Heart right ventricle (tissue), 16 donors: ENCODE measurements around the gene LYSMD1. TPM values are rescaled to one million over a fixed set of nuclear protein-coding genes. Genes with fewer than 3 reads are reported as not detected.

Experiments
- ATAC-seq, 8 donors: fragments of 200-7000 bp; cut with Tn5 transposase; one replicate each; pipeline ENCODE4 v1.9.1; 2020; ENCODE audit warnings: mild to moderate bottlenecking in 8 of 8, moderate library complexity in 8 of 8, moderate number of reproducible peaks in 1 of 8
- DNase-seq, 2 donors: peaks; one replicate each; pipeline ENCODE4 v3.0.0-alpha.2; 2020
- H3K27ac ChIP-seq, 10 donors: fragments of 200-600 bp; sonication (generic) in 2 of 10; one replicate each; pipeline versions ENCODE4 v1.5.0 to v1.8.0; 2020 to 2022; ENCODE audit warnings: mild to moderate bottlenecking in 3 of 10
- H3K27me3 ChIP-seq, 7 donors: fragments of 200-600 bp; one replicate each; pipeline ENCODE4 v1.8.0; 2021 to 2022; ENCODE audit warnings: mild to moderate bottlenecking in 2 of 7
- H3K36me3 ChIP-seq, 9 donors: fragments of 200-600 bp; sonication (generic) in 1 of 9; one replicate each; pipeline versions ENCODE4 v1.5.0 to v1.8.0; 2020 to 2022; ENCODE audit warnings: mild to moderate bottlenecking in 2 of 9
- H3K4me1 ChIP-seq, 9 donors: fragments of 200-600 bp; sonication (generic) in 1 of 9; one replicate each; pipeline versions ENCODE4 v1.5.0 to v1.8.0; 2020 to 2022; ENCODE audit warnings: mild to moderate bottlenecking in 4 of 9
- H3K4me3 ChIP-seq, 10 donors: fragments of 200-600 bp; sonication (generic) in 2 of 10; one replicate each; pipeline versions ENCODE4 v1.5.0 to v1.8.0; 2020 to 2022; ENCODE audit warnings: mild to moderate bottlenecking in 7 of 10, moderate library complexity in 2 of 10
- H3K9me3 ChIP-seq, 11 donors: fragments of 200-600 bp in 10 of 11; sonication (generic) in 2 of 11; one replicate each; pipeline versions ENCODE4 v1.5.0 to v1.8.0; 2013 to 2022; ENCODE audit warnings: mild to moderate bottlenecking in 2 of 11, control low read depth in 1 of 11, moderate library complexity in 1 of 11
- WGBS, 2 donors: extraction: QIAGEN DNeasy Blood & Tissue Kit; methylation state at CpG; one replicate each; pipeline ENCODE4 v1.1.7; 2013; ENCODE audit warnings: inconsistent platforms in 1 of 2; 5-methylcytosine and 5-hydroxymethylcytosine counted together
- intact Hi-C, 10 donors: fragments of 100-400 bp; cut with DNase I; formaldehyde crosslinking; loops; one replicate each; pipeline versions ENCODE4 v1.11.1 to v1.14.2; 2022
- polyA plus RNA-seq, 2 donors: library from polyadenylated mRNA; stranded (reverse); fragments of 200-250 nt; gene quantifications; one replicate each; pipeline ENCODE4 v1.2.3, GENCODE V29; 2013
- total RNA-seq, 10 donors: library from RNA; stranded (reverse); fragmentation: NEBNext Ultra II Directional in 3 of 10; extraction: Animal tissue kit (Norgen Biotek cat#: 25700) in 3 of 10; gene quantifications; one replicate each; pipeline versions ENCODE4 v1.2.1 to v1.2.4, GENCODE V29; 2021 to 2023
- TF ChIP-seq, protein P1 (sequence below), 9 donors: fragments of 200-600 bp; sonication (generic) in 2 of 9; IDR thresholded peaks; one replicate each; pipeline versions ENCODE4 v1.5.0 to v1.8.0; 2021 to 2022; ENCODE audit warnings: antibody characterized with exemption in 9 of 9, mild to moderate bottlenecking in 5 of 9, moderate library complexity in 1 of 9
- donor health status: Arrhythmogenic right ventricular cardiomyopathy.
- donor health status: ischemic (EF 13 %, LVEDD 7.1; RV severe dilation, severe dysfunction).
- donor health status: healthy with polysubstance abuse.
- donor health status: DM: no; HTN: yes; CAD: no.
- donor health status: DM: no; HTN: no; CAD: no.
- donor health status: ischemic (EF 25% LVEDD 6.9; RV normal size, moderate dysfunction).
- donor health status: ischemic (EF 25% LVEDD 5.7; RV mildly dilated, moderate dysfunction).
- donor health status: healthy.
- donor health status: DM: yes; HTN: yes; CAD: no.
- donor health status: Ischemic cardiomyopathy.
- donor health status: ischemic (EF 35%, LVEDD 5.7; RV mildly dilated, moderate dysfunction).
- donor health status: nonischemic (EF 11% LVEDD 7.7; RV severe dilation, severe dysfunction).
- donor health status: DM: yes; HTN: yes; CAD: no.
- donor health status: PGD.
- donor health status: ischemic (EF 29% LVEDD 5.4; RV normal size, mild dysfunction).
- donor health status: nonischemic (EF 23%, LVEDD 6.1; RV moderate dilation, normal function).

Gene LYSMD1
- total and polyA plus RNA-seq, 12 donors, result 5.7 to 16.5 (median 12.8) TPM

DNA sequence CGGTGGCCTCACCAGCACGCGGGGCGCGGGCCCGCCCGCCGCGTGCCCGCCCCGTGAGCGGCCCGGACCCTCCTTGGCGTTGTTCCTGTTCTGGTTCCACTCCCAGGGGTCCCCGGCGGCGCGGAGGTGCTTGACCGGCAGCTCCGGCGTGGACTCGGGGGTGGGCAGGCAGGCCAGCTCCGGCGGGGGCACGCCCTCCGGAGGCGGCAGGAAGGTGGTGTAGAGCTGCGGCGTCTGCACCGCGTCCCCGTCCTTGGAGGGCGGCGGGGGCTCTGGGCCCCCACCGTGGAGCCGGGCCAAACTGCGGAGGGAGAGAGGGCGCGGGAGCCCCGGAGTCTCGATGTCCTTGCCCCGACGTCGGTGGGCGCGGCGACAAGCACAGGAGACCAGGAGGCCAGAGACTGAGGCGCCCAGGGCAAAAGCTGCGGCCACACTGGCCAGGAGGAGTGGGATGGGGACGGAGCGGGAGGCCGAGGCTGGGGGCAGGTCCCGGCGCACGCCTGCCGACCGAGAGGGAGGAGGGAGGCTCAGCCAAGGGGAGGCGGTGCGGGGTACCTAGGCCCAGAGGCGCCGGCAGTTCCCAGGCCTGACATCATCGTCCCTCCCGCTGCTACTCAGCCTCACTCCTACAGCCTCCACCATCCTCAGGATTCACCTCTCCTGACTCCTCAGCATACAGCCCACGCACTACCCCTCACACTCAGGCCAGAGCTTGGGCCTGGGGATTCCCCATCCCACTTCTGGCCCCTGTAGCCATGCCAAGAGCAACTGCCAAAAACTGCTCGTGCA is 32.5 kb downstream of the LYSMD1 start:
- DNase-seq (no peak), ATAC-seq (peak in 3 of 8 donors; percentile 4 to 29 (median 10))
- H3K4me3 ChIP-seq, result no peak overlapping the region
- intact Hi-C loops, result no loop called here
- peaks cover 0 to 61% (median 21%) of the 10 kb centered on the region in 9 donors for H3K36me3 ChIP-seq
- TF ChIP-seq, protein P1, sequence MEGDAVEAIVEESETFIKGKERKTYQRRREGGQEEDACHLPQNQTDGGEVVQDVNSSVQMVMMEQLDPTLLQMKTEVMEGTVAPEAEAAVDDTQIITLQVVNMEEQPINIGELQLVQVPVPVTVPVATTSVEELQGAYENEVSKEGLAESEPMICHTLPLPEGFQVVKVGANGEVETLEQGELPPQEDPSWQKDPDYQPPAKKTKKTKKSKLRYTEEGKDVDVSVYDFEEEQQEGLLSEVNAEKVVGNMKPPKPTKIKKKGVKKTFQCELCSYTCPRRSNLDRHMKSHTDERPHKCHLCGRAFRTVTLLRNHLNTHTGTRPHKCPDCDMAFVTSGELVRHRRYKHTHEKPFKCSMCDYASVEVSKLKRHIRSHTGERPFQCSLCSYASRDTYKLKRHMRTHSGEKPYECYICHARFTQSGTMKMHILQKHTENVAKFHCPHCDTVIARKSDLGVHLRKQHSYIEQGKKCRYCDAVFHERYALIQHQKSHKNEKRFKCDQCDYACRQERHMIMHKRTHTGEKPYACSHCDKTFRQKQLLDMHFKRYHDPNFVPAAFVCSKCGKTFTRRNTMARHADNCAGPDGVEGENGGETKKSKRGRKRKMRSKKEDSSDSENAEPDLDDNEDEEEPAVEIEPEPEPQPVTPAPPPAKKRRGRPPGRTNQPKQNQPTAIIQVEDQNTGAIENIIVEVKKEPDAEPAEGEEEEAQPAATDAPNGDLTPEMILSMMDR (IDR thresholded peaks at IDR 0.05), result no peak
- WGBS, 2 donors, result 76 to 79% methylated on average over 51 to 63 of the region's 65 CpGs
- peaks cover 0 to 43% (median 19%) of the 10 kb centered on the region in 9 donors for H3K4me1 ChIP-seq
- no peak overlapping the region for H3K27ac ChIP-seq
- no peaks in the 10 kb centered on the region for H3K9me3 ChIP-seq
- no peaks in the 10 kb centered on the region for H3K27me3 ChIP-seq

GRCh38 chr1:151132335-151133017 is 33.2 kb downstream of the LYSMD1 start:
- Histone ChIP-seq H3K27me3 (no peaks in the 10 kb centered on the region), H3K9me3 (no peaks in the 10 kb centered on the region), H3K4me1 (peaks cover 0 to 37% (median 15%) of the 10 kb centered on the region in 9 donors), H3K27ac (peak overlapping the region in 7 of 10 donors; percentile 47 to 72 (median 61)), H3K4me3 (peak overlapping the region in 7 of 10 donors; percentile 10 to 52 (median 44)), H3K36me3 (peaks cover 0 to 56% (median 21%) of the 10 kb centered on the region in 9 donors)
- WGBS, 2 donors, result 61 to 76% methylated on average over 61 to 74 of the region's 74 CpGs
- TF ChIP-seq, protein P1 (IDR thresholded peaks at IDR 0.05), result no peak
- intact Hi-C loops, result no loop called here
- DNase-seq (no peak), ATAC-seq (peak in 2 of 8 donors; percentile 5 to 27)

DNA sequence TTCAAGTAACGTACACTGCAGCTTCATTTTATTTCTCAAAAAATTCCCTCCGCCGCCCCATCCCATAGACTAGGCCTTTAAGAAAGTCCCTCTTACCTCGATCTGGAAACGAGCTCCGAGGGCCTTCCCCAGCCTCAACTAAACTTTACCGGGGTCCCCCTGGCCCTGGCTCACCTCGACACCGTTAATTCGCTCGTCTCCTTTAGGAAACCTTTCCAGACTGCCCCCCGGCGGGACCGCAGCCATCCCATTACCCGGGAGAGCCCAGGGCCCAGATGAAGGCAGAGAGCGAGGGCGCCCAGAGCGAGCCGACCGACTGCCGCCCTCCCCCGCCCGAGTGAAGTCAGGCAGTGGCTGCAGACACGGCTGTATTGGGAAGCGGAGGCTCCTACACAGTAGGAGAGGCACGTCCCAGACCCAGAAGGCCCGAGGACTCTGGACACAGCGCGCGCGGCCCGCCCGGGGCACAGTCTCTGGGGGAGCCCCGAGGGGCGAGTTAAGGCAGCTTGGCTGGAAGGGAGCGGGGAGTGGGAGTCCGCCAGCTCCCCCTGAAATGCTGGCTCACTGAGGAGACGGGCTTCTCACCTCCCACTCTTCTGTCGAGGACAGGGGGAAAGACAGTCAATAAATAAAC is 33.9 kb downstream of the LYSMD1 start:
- DNase-seq, result peak in 1 of 2 donors; percentile 36
- ATAC-seq, result peak; percentile 22 to 58 (median 47)
- H3K27me3 ChIP-seq, result no peaks in the 10 kb centered on the region
- H3K9me3 ChIP-seq, result no peaks in the 10 kb centered on the region
- peak overlapping the region in 9 of 10 donors; percentile 10 to 52 (median 41) for H3K4me3 ChIP-seq
- peaks cover 0 to 34% (median 15%) of the 10 kb centered on the region in 9 donors for H3K4me1 ChIP-seq
- 52 to 54% methylated on average over 39 of the region's 39 CpGs for WGBS, 2 donors
- TF ChIP-seq, protein P1 (IDR thresholded peaks at IDR 0.05), result no peak
- H3K27ac ChIP-seq, result peak overlapping the region in 8 of 10 donors; percentile 47 to 72 (median 58)
- intact Hi-C loops, result no loop called here
- H3K36me3 ChIP-seq, result peaks cover 0 to 49% (median 19%) of the 10 kb centered on the region in 9 donors
